Esophagus muscularis mucosa (tissue), 4 donors: ENCODE results near the gene CTPS2.

Source experiments
- CTCF ChIP-seq, 3 experiments: fragments of 200-600 bp in 2 of 3; fragments of 450-650 bp in 1 of 3; sonication (generic) in 2 of 3; IDR thresholded peaks; one replicate each; pipeline ENCODE4 v1.5.1; 2017 to 2019; ENCODE audit warnings: antibody characterized with exemption in 3 of 3, mild to moderate bottlenecking in 2 of 3, moderate library complexity in 1 of 3
- EP300 ChIP-seq: sonication (generic); formaldehyde crosslinking; IDR thresholded peaks from one replicate; pipeline ENCODE4 v1.6.1; 2017; ENCODE audit warnings: antibody characterized with exemption
- POLR2AphosphoS5 ChIP-seq, 2 donors: sonication (generic); formaldehyde crosslinking; IDR thresholded peaks; one replicate each; pipeline ENCODE4 v1.6.1; 2017; ENCODE audit warnings: antibody characterized with exemption in 2 of 2

GRCh38 chrX:16592194-16592770 lies 120.2 kb downstream of the CTPS2 start:
- TF ChIP-seq POLR2AphosphoS5 (IDR thresholded peaks at IDR 0.05) (no peak), CTCF (IDR thresholded peaks at IDR 0.05) (no peak), EP300 (no peak)
